ENCODE results near the gene CD72.

CD72 gene

DNA sequence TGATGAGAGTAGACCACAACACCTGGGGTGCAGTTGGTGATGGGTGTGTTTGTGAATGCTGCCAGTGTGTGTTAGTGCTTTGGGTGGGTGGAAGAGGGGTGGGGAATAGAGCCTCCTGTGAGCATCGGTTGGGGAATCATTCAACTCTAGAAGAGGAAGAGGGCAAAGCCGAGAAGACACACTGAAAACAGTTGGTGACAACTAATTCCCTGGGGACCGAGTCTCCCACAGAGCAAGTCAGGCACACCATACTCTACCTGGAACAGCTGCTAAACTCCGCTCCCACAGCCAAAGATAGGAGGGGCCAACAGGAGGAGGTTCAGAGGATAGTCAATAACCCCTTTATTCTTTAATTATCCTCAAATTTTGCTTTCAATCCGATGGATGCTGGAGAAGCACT lies 48.3 kb upstream of the CD72 start:
- Histone ChIP-seq H3K4me1 (ENCODE audit: control insufficient read depth, insufficient read depth, low read length) (no peaks in the 10 kb centered on the region), H3K4me3 (ENCODE audit: low read depth, low read length) (no peak overlapping the region), H3K9me3 (ENCODE audit: control insufficient read depth, insufficient read depth, low read depth, low read length) (no peaks in the 10 kb centered on the region), H3K27ac (ENCODE audit: extremely low read depth, low read depth, low read length) (no peak overlapping the region), H3K36me3 (ENCODE audit: control insufficient read depth in 2 of 2, insufficient read depth in 1 of 2, low read length in 2 of 2) (peaks cover 1 to 25% of the 10 kb centered on the region in 2 experiments)
- no peak for TF ChIP-seq ZNF223 (tag by site-specific recombination; IDR thresholded peaks at IDR 0.05)
- CTCF ChIA-PET, result interaction anchor here (1.0 to 14.5 kb wide), 6 partner anchors 17 to 216 kb away, joined by 3 to 157 read pairs (median 5); partner anchors contain the start of gene TPM2
- POLR2A ChIA-PET, result interaction anchor here (2.0 kb wide), 1 partner anchor 17 kb away, joined by 8 read pairs; no protein-coding TSS in a partner anchor

DNA sequence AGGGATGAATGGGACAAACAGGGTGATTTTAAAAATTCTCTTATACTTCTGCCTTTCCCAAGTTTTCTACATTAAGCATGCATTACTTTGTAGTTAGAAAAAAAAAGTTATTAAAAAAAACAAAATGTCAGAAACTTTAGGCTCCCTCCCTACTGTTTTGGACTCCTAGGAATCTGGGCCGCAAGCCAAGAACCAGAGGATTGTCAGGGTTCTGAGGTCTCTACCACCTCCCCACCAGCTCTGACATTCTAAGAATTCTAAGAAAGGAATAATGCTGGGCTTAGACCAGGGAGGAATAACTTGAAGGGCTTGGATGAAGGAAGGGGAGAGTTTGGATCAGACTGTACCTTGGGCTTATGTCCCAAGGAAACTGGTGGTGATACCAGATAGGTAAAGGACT lies 47.8 kb upstream of the CD72 start:
- no peak overlapping the region for H3K27ac ChIP-seq (ENCODE audit: extremely low read depth, low read depth, low read length)
- peaks cover 5 to 29% of the 10 kb centered on the region in 2 experiments for H3K36me3 ChIP-seq (ENCODE audit: control insufficient read depth in 2 of 2, insufficient read depth in 1 of 2, low read length in 2 of 2)
- TF ChIP-seq, protein P1, sequence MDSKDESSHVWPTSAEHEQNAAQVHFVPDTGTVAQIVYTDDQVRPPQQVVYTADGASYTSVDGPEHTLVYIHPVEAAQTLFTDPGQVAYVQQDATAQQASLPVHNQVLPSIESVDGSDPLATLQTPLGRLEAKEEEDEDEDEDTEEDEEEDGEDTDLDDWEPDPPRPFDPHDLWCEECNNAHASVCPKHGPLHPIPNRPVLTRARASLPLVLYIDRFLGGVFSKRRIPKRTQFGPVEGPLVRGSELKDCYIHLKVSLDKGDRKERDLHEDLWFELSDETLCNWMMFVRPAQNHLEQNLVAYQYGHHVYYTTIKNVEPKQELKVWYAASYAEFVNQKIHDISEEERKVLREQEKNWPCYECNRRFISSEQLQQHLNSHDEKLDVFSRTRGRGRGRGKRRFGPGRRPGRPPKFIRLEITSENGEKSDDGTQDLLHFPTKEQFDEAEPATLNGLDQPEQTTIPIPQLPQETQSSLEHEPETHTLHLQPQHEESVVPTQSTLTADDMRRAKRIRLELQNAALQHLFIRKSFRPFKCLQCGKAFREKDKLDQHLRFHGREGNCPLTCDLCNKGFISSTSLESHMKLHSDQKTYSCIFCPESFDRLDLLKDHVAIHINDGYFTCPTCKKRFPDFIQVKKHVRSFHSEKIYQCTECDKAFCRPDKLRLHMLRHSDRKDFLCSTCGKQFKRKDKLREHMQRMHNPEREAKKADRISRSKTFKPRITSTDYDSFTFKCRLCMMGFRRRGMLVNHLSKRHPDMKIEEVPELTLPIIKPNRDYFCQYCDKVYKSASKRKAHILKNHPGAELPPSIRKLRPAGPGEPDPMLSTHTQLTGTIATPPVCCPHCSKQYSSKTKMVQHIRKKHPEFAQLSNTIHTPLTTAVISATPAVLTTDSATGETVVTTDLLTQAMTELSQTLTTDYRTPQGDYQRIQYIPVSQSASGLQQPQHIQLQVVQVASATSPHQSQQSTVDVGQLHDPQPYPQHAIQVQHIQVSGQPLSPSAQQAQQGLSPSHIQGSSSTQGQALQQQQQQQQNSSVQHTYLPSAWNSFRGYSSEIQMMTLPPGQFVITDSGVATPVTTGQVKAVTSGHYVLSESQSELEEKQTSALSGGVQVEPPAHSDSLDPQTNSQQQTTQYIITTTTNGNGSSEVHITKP (tag by site-specific recombination; IDR thresholded peaks at IDR 0.05), result peak; percentile 25; the same call in 1 of the 2 replicates
- no peak for TF ChIP-seq ZNF501 (tag by site-specific recombination; IDR thresholded peaks at IDR 0.05)
- CTCF ChIA-PET, result interaction anchor here (0.6 to 14.5 kb wide), 7 partner anchors 18 to 295 kb away, joined by 3 to 157 read pairs (median 5); partner anchors contain the start of gene TPM2
- POLR2A ChIA-PET, result interaction anchor here (1.9 to 2.9 kb wide), 6 partner anchors 18 to 148 kb away, joined by 4 to 25 read pairs (median 8); partner anchors contain the start of genes CREB3, TLN1 and TPM2
- H3K9me3 ChIP-seq (ENCODE audit: control insufficient read depth, insufficient read depth, low read depth, low read length), result no peaks in the 10 kb centered on the region
- no peaks in the 10 kb centered on the region for H3K4me1 ChIP-seq (ENCODE audit: control insufficient read depth, insufficient read depth, low read length)
- no peak overlapping the region for H3K4me3 ChIP-seq (ENCODE audit: low read depth, low read length)

DNA sequence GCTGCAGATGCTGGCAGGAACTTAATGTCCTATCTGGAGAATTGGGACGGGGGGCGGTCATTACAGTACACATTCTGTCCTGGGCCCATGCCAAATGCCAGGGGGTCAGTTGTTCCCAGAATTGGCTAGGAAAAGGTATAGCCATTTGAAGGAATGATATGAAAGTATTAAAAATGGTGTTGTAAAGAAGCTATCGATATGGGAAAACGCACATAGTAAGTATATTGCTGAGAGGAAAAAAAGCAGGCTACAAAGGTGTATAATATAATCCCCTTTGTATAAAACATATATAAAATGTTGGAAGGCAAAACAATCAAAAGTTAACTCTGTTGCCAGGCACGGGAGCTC lies 47.2 kb upstream of the CD72 start:
- TF ChIP-seq, protein P2, sequence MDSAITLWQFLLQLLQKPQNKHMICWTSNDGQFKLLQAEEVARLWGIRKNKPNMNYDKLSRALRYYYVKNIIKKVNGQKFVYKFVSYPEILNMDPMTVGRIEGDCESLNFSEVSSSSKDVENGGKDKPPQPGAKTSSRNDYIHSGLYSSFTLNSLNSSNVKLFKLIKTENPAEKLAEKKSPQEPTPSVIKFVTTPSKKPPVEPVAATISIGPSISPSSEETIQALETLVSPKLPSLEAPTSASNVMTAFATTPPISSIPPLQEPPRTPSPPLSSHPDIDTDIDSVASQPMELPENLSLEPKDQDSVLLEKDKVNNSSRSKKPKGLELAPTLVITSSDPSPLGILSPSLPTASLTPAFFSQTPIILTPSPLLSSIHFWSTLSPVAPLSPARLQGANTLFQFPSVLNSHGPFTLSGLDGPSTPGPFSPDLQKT (IDR thresholded peaks at IDR 0.05; ENCODE audit: borderline replicate concordance, low read depth, low read length), result no peak
- TF ChIP-seq ZNF600 (tag by site-specific recombination; IDR thresholded peaks at IDR 0.05) (no peak), ZNF37A (tag by site-specific recombination; IDR thresholded peaks at IDR 0.05) (no peak), ZNF335 (tag by site-specific recombination; conservative IDR thresholded peaks at IDR 0.05) (0 out of 2 replicates have a peak, but pooled peaks have one; percentile 19), ZNF48 (tag by site-specific recombination; IDR thresholded peaks at IDR 0.05) (no peak), ZNF239 (tag by site-specific recombination; IDR thresholded peaks at IDR 0.05) (no peak)
- TF ChIP-seq, protein P3, sequence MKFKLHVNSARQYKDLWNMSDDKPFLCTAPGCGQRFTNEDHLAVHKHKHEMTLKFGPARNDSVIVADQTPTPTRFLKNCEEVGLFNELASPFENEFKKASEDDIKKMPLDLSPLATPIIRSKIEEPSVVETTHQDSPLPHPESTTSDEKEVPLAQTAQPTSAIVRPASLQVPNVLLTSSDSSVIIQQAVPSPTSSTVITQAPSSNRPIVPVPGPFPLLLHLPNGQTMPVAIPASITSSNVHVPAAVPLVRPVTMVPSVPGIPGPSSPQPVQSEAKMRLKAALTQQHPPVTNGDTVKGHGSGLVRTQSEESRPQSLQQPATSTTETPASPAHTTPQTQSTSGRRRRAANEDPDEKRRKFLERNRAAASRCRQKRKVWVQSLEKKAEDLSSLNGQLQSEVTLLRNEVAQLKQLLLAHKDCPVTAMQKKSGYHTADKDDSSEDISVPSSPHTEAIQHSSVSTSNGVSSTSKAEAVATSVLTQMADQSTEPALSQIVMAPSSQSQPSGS (tag by site-specific recombination; IDR thresholded peaks at IDR 0.05; ENCODE audit: low read depth), result no peak
- H3K36me3 ChIP-seq (ENCODE audit: control insufficient read depth in 2 of 2, insufficient read depth in 1 of 2, low read length in 2 of 2), result peaks cover 5 to 35% of the 10 kb centered on the region in 2 experiments
- ChIA-PET CTCF (interaction anchor here (0.6 to 14.5 kb wide), 8 partner anchors 10 to 296 kb away, joined by 3 to 157 read pairs (median 5); partner anchors contain the start of gene TPM2), POLR2A (interaction anchor here (1.1 to 2.9 kb wide), 12 partner anchors 13 to 149 kb away, joined by 3 to 25 read pairs (median 6); partner anchors contain the start of genes CREB3, TLN1 and TPM2)
- peak overlapping the region; percentile 64; the same call in 1 of the 2 replicates for H3K27ac ChIP-seq (ENCODE audit: extremely low read depth, low read depth, low read length)
- H3K4me1 ChIP-seq (ENCODE audit: control insufficient read depth, insufficient read depth, low read length), result no peaks in the 10 kb centered on the region
- no peaks in the 10 kb centered on the region for H3K9me3 ChIP-seq (ENCODE audit: control insufficient read depth, insufficient read depth, low read depth, low read length)
- peak overlapping the region; percentile 75 for H3K4me3 ChIP-seq (ENCODE audit: low read depth, low read length)

Measured in HEK293 (cell line).